GM19025 (cell line): ENCODE measurements around the gene ADGRB2.

Source experiments
- ATAC-seq: cut with Tn5 transposase; IDR thresholded peaks from one replicate; pipeline ENCODE4 v1.9.1; 2021; ENCODE audit warnings: mild to moderate bottlenecking, low read depth, moderate library complexity; ENCODE audit not compliant: unreplicated experiment

Gene ADGRB2

GRCh38 chr1:31704271-31705079 lies 59.7 kb downstream of the ADGRB2 start:
- no peak for ATAC-seq

- ATAC-seq: no peak
These were observed 60.5 kb downstream of the ADGRB2 start, which contains the start of gene COL16A1 for GRCh38 chr1:31703431-31704270. Gene COL16A1, minus strand, starts transcription at chr1:31704017. Its CDS starts 1,824 bp downstream, at chr1:31702193.

DNA sequence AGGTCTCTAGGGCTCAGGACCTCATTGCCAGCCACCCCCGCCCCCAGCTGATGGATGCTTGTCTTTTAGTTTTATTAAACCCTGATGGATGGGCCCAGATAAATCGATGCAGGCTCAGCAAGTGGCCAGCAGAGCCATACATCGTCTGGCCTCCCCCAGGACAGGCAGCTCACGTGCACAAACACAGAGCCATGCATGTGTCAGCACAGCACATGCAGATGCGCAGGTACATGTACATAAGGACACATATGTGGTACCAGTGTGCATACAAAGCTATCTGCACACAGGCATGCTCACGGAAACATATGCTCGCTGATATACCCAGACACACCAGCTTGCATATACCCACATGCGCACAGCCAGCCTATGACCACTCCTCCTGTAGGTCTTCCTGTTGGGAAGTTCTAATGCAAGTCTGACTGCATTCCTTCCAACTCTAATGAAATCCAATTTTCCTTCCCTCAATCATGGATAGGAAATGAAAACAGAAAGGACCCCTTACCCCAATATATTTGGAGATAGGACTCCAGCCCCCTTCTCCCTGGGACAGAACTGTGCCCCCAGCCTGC lies 61.2 kb downstream of the ADGRB2 start:
- ATAC-seq: no peak

- ATAC-seq: no peak
These were observed 62.9 kb downstream of the ADGRB2 start for GRCh38 chr1:31701091-31701736.

DNA sequence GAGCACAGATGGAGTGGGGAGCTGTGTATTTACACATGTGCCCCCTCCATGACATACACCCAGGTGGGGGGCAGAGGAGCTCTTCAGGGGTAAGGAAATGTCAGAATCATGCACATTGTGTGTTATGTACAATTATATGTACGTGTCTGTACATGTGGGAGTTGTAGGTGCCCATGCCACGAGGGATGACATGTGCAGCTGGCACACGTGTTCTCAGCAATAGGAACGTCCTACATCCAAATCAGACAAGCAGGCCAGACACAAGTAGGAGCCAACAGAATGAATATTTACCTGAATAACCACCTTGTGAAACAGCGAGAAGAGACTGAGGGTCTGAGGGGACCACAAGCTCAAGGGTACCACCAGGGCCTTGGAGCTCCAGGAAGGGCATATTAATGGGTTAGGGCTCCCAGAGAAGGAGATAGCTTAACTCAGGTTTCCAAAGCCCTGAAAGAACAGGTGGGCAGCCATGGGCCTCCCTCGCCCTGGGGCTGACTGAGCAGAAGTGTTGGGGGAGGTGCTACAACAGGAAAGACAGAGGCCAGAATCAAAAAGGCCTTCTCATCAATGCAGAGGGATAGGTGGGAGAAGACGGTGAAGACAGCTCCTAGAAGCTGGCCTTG lies 63.6 kb downstream of the ADGRB2 start:
- no peak for ATAC-seq

DNA sequence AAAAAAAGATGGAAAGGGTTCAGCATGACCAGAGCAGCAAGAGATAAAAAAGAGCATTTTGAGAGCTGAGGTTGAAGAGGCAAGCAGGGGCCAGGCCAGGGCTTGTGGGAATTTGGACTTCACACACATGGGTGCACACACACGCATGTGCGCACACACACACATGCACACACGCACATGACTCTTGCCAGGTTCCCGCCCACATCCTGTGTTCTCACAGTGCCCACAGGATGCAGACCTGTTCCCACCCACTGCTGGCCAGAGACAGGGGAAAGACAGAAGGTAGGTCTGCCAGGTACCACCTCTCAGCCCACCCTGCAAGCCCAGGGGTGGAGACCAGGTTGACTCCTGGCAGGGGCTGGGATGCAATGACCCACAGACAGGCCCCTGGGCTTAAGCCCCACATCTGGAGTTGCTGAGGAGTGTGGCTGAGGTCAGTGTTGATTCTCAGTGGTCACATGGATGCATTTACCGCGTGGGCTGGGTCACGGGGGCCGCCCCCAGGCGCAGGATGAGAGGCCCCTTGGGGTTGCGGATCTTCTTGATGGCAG lies 64.7 kb downstream of the ADGRB2 start:
- ATAC-seq: no peak

- no peak for ATAC-seq
These were observed 66.7 kb downstream of the ADGRB2 start for GRCh38 chr1:31697369-31697984.

DNA sequence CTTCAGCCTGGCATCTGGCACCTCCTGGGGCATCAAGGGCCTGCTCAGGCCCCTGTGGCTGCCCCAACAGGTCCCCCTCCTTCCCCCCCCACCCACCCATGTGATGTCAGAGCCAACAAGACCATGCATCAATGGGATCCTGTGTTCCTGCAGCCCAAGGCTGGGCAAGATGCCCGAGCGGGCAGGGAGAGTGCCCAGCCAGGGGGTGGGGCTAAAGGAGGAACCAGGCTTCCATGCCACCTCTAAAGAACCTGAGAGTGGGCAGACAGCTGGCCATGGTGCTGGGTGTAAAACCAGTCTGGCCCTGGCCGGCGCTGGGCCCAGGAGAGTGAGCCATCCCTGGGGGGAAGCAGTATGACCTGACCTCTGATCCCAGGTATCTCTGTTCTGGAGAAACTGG lies 67.9 kb downstream of the ADGRB2 start:
- ATAC-seq: no peak

GRCh38 chr1:31695327-31695726 lies 68.8 kb downstream of the ADGRB2 start:
- no peak for ATAC-seq

- ATAC-seq: no peak
These were observed 69.2 kb downstream of the ADGRB2 start for GRCh38 chr1:31694964-31695313.

- ATAC-seq: no peak
These were observed 69.8 kb downstream of the ADGRB2 start for GRCh38 chr1:31694069-31694963.

- ATAC-seq: no peak
These were observed 70.9 kb downstream of the ADGRB2 start for GRCh38 chr1:31693231-31693630.

- no peak for ATAC-seq
These were observed 72.2 kb downstream of the ADGRB2 start for GRCh38 chr1:31691951-31692350.

DNA sequence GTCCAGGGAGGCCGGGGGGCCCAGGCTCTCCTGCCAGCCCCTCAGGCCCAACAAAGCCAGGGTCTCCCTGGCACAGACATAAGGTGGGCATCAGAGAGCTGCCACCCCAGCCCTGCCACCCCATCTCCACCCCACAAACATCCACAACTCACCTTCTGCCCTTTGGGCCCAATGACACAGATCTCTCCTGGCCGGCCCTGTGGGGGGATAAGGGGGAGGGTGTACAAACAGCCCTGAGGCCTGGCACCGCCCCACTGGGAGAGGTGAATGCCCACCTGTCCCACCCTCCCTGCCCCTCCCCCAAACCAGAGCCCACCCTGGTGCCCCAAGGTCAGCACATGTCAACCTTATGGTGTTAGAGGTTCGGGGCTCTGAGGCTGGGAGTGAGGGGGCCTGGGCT lies 72.7 kb downstream of the ADGRB2 start:
- no peak for ATAC-seq

GRCh38 chr1:31690921-31691320 lies 73.2 kb downstream of the ADGRB2 start:
- no peak for ATAC-seq

- ATAC-seq: no peak
These were observed 74.3 kb downstream of the ADGRB2 start for GRCh38 chr1:31689854-31690253.

DNA sequence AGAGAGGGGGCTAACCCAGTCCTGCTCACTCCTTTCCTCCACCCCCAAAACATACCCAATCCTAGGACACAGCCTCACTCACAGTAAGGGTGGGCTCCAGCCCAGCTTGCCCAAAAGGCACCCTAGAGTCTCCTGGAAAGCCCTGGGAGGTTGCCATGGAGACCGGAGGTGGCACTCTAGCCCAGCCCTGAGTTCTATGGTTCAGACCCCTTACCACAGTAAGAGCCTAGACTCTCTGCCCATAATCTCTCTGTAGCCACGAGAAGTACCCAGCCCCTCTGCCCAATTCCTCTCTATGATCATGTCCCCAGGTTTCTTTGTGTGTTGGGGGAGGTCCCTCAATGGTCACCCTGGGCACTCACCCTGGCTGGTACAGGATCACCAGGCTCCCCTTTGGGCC lies 74.8 kb downstream of the ADGRB2 start:
- no peak for ATAC-seq

DNA sequence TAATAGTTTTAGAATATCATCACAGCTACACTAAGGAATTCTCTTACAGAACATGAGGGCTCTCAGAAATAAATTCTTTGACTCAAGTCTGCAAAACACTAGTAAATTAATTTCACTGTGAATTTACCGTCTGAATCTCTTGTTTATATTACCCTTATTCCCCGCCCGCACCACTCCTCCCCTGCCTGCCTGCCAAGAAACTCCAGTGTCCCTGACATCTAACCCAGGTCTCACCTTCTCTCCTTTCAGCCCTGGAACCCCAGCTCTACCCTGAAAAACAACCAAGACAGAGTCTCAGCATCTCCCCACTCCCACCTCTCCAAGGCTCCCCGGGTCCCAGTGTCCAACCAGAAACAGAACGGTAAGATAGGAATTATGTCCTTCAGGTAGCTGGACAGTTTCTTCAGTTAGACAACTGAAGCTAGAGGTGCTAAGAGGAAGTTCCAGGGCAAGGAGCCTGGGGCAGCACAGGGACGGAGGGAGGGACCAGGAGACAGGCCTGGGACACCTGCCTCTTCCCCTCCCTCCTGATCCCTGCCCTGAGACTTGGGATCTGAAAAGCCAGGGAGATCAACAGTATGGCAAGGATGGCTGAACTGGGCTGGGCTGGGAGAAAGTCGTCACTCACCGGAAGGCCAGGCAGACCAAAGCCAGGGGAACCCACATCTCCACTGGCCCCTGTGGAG lies 75.8 kb downstream of the ADGRB2 start:
- ATAC-seq: no peak
